Mesodermal cell (in vitro differentiated cells): ENCODE data around the gene EFNB2.
A peak's percentile ranks its signal among the peaks of the same experiment; 100 is the strongest.

Experiments used
- H3K27ac ChIP-seq: 2 replicates; pipeline ENCODE4 v1.7.0; 2013; ENCODE audit warnings: mild to moderate bottlenecking, low read depth, low read length, moderate library complexity; ENCODE audit not compliant: severe bottlenecking
- H3K36me3 ChIP-seq: 2 replicates; pipeline ENCODE4 v1.7.1; 2013; ENCODE audit warnings: mild to moderate bottlenecking, low read length, moderate library complexity; ENCODE audit not compliant: control insufficient read depth, insufficient read depth
- H3K4me1 ChIP-seq: one replicate; pipeline ENCODE4 v1.7.1; 2013; ENCODE audit warnings: mild to moderate bottlenecking, low read length; ENCODE audit not compliant: insufficient read depth, control insufficient read depth, poor library complexity, severe bottlenecking
- H3K4me3 ChIP-seq: 2 replicates; pipeline ENCODE4 v1.7.0; 2013; ENCODE audit warnings: low read length, control low read depth, mild to moderate bottlenecking; ENCODE audit not compliant: insufficient read depth, poor library complexity, severe bottlenecking; ENCODE audit errors: extremely low read depth
- H3K9me3 ChIP-seq: 2 replicates; pipeline ENCODE4 v1.7.1; 2013; ENCODE audit warnings: mild to moderate bottlenecking, low read length, moderate library complexity; ENCODE audit not compliant: control insufficient read depth
- WGBS, 2 experiments: methylation state at CpG; one replicate each; pipeline ENCODE4 v1.1.5; 2013; ENCODE audit warnings: missing lambda C conversion rate in 2 of 2; ENCODE audit not compliant: insufficient coverage in 2 of 2; 5-methylcytosine and 5-hydroxymethylcytosine counted together

EFNB2 gene

GRCh38 chr13:106497079-106497478 is 38.4 kb downstream of the EFNB2 start:
- Histone ChIP-seq H3K9me3 (no peaks in the 10 kb centered on the region), H3K4me1 (peaks cover 28% of the 10 kb centered on the region), H3K36me3 (peaks cover 53% of the 10 kb centered on the region), H3K27ac (peak overlapping the region; percentile 76), H3K4me3 (no peak overlapping the region)
- WGBS, 2 experiments: no CpG with 5 or more reads among the region's 1 CpG

GRCh38 chr13:106496072-106496997 is 39.1 kb downstream of the EFNB2 start:
- H3K27ac ChIP-seq: peak overlapping the region; percentile 76
- peaks cover 29% of the 10 kb centered on the region for H3K4me1 ChIP-seq
- H3K36me3 ChIP-seq: peaks cover 56% of the 10 kb centered on the region
- no peaks in the 10 kb centered on the region for H3K9me3 ChIP-seq
- no peak overlapping the region for H3K4me3 ChIP-seq
- 77 to 94% methylated on average over 4 of the region's 6 CpGs for WGBS, 2 experiments

- WGBS, 2 experiments: 83 to 100% methylated on average over 1 of the region's 3 CpGs
- Histone ChIP-seq H3K9me3 (no peaks in the 10 kb centered on the region), H3K36me3 (peaks cover 70% of the 10 kb centered on the region)
These were observed 40.5 kb downstream of the EFNB2 start for GRCh38 chr13:106494936-106495335.

GRCh38 chr13:106494506-106494905 is 41.0 kb downstream of the EFNB2 start:
- no peaks in the 10 kb centered on the region for H3K9me3 ChIP-seq
- no peak overlapping the region for H3K4me3 ChIP-seq
- H3K4me1 ChIP-seq: peaks cover 19% of the 10 kb centered on the region
- peaks cover 71% of the 10 kb centered on the region for H3K36me3 ChIP-seq
- no peak overlapping the region for H3K27ac ChIP-seq

More at GRCh38 chr13:106494936-106495335, 40.5 kb downstream of the EFNB2 start:
- Histone ChIP-seq H3K4me1 (peaks cover 23% of the 10 kb centered on the region), H3K27ac (no peak overlapping the region), H3K4me3 (no peak overlapping the region)

- Histone ChIP-seq H3K4me3 (no peak overlapping the region), H3K36me3 (peaks cover 66% of the 10 kb centered on the region), H3K4me1 (peaks cover 13% of the 10 kb centered on the region), H3K9me3 (no peaks in the 10 kb centered on the region), H3K27ac (no peak overlapping the region)
- 91 to 95% methylated on average over 10 to 12 of the region's 17 CpGs for WGBS, 2 experiments
These were observed 41.8 kb downstream of the EFNB2 start for GRCh38 chr13:106493533-106494220.

- Histone ChIP-seq H3K36me3 (peaks cover 64% of the 10 kb centered on the region), H3K4me3 (no peak overlapping the region), H3K4me1 (peaks cover 7% of the 10 kb centered on the region), H3K9me3 (no peaks in the 10 kb centered on the region), H3K27ac (no peak overlapping the region)
- 96 to 98% methylated on average over 54 of the region's 54 CpGs for WGBS, 2 experiments
These were observed 42.6 kb downstream of the EFNB2 start for GRCh38 chr13:106492588-106493475.

- peaks cover 6% of the 10 kb centered on the region for H3K4me1 ChIP-seq
- H3K27ac ChIP-seq: no peak overlapping the region
- no peak overlapping the region for H3K4me3 ChIP-seq
- 83 to 93% methylated on average over 12 to 14 of the region's 14 CpGs for WGBS, 2 experiments
- no peaks in the 10 kb centered on the region for H3K9me3 ChIP-seq
- peaks cover 64% of the 10 kb centered on the region for H3K36me3 ChIP-seq
These were observed 43.4 kb downstream of the EFNB2 start for GRCh38 chr13:106491928-106492587.

- H3K27ac ChIP-seq: no peak overlapping the region
- 94 to 98% methylated on average over 4 to 6 of the region's 11 CpGs for WGBS, 2 experiments
- peaks cover 64% of the 10 kb centered on the region for H3K36me3 ChIP-seq
- no peak overlapping the region for H3K4me3 ChIP-seq
- H3K9me3 ChIP-seq: no peaks in the 10 kb centered on the region
- H3K4me1 ChIP-seq: peaks cover 3% of the 10 kb centered on the region
These were observed 44.0 kb downstream of the EFNB2 start for GRCh38 chr13:106491463-106491862.

GRCh38 chr13:106490569-106491321 is 44.7 kb downstream of the EFNB2 start:
- Histone ChIP-seq H3K27ac (no peak overlapping the region), H3K36me3 (peaks cover 58% of the 10 kb centered on the region), H3K4me3 (no peak overlapping the region), H3K4me1 (peaks cover 3% of the 10 kb centered on the region), H3K9me3 (no peaks in the 10 kb centered on the region)
- 94 to 95% methylated on average over 11 of the region's 14 CpGs for WGBS, 2 experiments
